Peyer's patch (tissue), 4 donors: ENCODE measurements around the gene PDZD8. TPM values are rescaled to one million over a fixed set of nuclear protein-coding genes. Genes with fewer than 3 reads are reported as not detected.
"Not testable (repeated sequence)": the region's sequence is repeated elsewhere in the genome, so short reads cannot be mapped to it uniquely, and the experiment has no call there.

Experiments
- DNase-seq, 3 donors: peaks; one replicate each; pipeline ENCODE4 v3.0.0-alpha.2; 2017 to 2019
- H3K27ac ChIP-seq, 4 donors: fragments of 200-600 bp; sonication (generic); one replicate each; pipeline ENCODE4 v1.5.1; 2016 to 2019
- H3K27me3 ChIP-seq, 2 donors: fragments of 200-600 bp; sonication (generic); one replicate each; pipeline ENCODE4 v1.5.1; 2019
- H3K36me3 ChIP-seq, 3 donors: fragments of 200-600 bp; sonication (generic); one replicate each; pipeline ENCODE4 v1.5.1; 2016 to 2019
- H3K4me1 ChIP-seq, 4 donors: fragments of 200-600 bp; sonication (generic); one replicate each; pipeline ENCODE4 v1.5.1; 2016 to 2019
- H3K4me3 ChIP-seq, 4 donors: fragments of 200-600 bp; sonication (generic); 1 replicate in 3 of 4; 2 replicates in 1 of 4; pipeline ENCODE4 v1.5.1; 2016 to 2019; ENCODE audit warnings: mild to moderate bottlenecking in 1 of 4
- H3K9me3 ChIP-seq, 4 donors: fragments of 200-600 bp; sonication (generic); one replicate each; pipeline ENCODE4 v1.5.1; 2016 to 2019; ENCODE audit warnings: mild to moderate bottlenecking in 1 of 4
- POLR2A ChIP-seq, 2 donors: fragments of 450-650 bp; IDR thresholded peaks; one replicate each; pipeline ENCODE4 v1.5.1; 2017; ENCODE audit warnings: antibody characterized with exemption in 2 of 2, mild to moderate bottlenecking in 2 of 2, moderate library complexity in 2 of 2
- total RNA-seq, 4 donors: library from RNA; depleted of rRNA; stranded (reverse); fragments of >200 nt; gene quantifications; one replicate each; pipeline ENCODE4 v1.1.0, GENCODE V29; 2016
- TF ChIP-seq, protein P1 (sequence below), 6 experiments: fragments of 450-650 bp in 4 of 6; fragments of 200-600 bp in 2 of 6; sonication (generic) in 1 of 6; IDR thresholded peaks; one replicate each; pipeline ENCODE4 v1.5.1; 2017 to 2019; ENCODE audit warnings: antibody characterized with exemption in 6 of 6, mild to moderate bottlenecking in 3 of 6, moderate library complexity in 1 of 6

Gene PDZD8
- total RNA-seq, 4 donors from 2014 or later, result 50.3 to 91.4 (median 72.0) TPM

DNA sequence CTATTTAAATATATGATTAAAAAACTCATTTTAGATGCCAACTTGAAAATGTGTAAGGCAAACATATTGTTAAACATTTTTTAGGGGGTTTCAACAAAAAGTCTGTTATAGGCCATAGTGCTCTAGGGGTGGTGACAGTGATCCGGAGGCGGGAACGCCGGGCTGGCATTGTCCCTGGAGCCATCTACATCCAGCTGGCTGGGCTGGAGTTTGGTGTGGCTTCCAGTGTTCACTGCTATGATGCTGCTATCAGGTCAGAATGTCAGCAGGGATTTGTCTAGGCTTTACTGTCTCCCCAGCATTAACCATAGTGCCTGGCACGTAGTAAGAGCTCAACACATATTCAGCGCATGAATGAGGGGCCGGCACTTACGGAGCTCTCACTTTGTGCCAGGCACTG, 136.2 kb downstream of the PDZD8 start:
- H3K4me1 ChIP-seq, result peaks cover 0 to 11% (median 0%) of the 10 kb centered on the region in 4 donors
- no peak for TF ChIP-seq POLR2A (IDR thresholded peaks at IDR 0.05)
- TF ChIP-seq, protein P1, sequence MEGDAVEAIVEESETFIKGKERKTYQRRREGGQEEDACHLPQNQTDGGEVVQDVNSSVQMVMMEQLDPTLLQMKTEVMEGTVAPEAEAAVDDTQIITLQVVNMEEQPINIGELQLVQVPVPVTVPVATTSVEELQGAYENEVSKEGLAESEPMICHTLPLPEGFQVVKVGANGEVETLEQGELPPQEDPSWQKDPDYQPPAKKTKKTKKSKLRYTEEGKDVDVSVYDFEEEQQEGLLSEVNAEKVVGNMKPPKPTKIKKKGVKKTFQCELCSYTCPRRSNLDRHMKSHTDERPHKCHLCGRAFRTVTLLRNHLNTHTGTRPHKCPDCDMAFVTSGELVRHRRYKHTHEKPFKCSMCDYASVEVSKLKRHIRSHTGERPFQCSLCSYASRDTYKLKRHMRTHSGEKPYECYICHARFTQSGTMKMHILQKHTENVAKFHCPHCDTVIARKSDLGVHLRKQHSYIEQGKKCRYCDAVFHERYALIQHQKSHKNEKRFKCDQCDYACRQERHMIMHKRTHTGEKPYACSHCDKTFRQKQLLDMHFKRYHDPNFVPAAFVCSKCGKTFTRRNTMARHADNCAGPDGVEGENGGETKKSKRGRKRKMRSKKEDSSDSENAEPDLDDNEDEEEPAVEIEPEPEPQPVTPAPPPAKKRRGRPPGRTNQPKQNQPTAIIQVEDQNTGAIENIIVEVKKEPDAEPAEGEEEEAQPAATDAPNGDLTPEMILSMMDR (IDR thresholded peaks at IDR 0.05), result no peak
- H3K27ac ChIP-seq, result no peak overlapping the region
- peaks cover 0 to 5% (median 0%) of the 10 kb centered on the region in 4 donors for H3K9me3 ChIP-seq
- H3K4me3 ChIP-seq, result no peak overlapping the region
- H3K36me3 ChIP-seq, result no peaks in the 10 kb centered on the region
- DNase-seq, result peak in 1 of 3 donors; percentile 11
- peaks cover 0 to 12% of the 10 kb centered on the region in 2 donors for H3K27me3 ChIP-seq

GRCh38 chr10:117237401-117237991, 137.7 kb downstream of the PDZD8 start:
- no peak overlapping the region for H3K27ac ChIP-seq
- DNase-seq, result peak in 1 of 3 donors; percentile 9
- peaks cover 0 to 12% of the 10 kb centered on the region in 2 donors for H3K27me3 ChIP-seq
- peaks cover 0 to 5% (median 0%) of the 10 kb centered on the region in 4 donors for H3K9me3 ChIP-seq
- H3K4me1 ChIP-seq, result peaks cover 0 to 11% (median 0%) of the 10 kb centered on the region in 4 donors
- TF ChIP-seq POLR2A (IDR thresholded peaks at IDR 0.05), result no peak
- TF ChIP-seq, protein P1 (IDR thresholded peaks at IDR 0.05), result no peak
- no peak overlapping the region for H3K4me3 ChIP-seq
- no peaks in the 10 kb centered on the region for H3K36me3 ChIP-seq

DNA sequence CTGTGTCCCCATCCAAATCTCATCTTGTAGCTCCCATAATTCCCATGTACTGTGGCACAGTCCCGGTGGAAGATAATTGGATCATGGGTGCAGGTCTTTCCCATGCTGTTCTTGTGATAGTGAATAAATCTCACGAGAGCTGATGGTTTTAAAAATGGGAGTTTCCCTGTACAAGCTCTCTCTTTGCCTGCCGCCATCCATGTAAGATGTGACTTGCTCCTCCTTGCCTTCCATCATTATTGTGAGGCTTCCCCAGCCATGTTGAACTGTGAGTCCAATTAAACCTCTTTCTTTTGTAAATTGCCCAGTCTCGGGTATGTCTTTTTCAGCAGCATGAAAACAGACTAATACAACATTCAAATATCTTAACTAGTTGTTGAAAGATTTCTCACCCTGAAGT, 145.1 kb downstream of the PDZD8 start:
- not testable (repeated sequence) for H3K27ac ChIP-seq, H3K9me3 ChIP-seq, DNase-seq, H3K27me3 ChIP-seq, H3K4me3 ChIP-seq, H3K36me3 ChIP-seq, H3K4me1 ChIP-seq

GRCh38 chr10:117228210-117228609, 147.0 kb downstream of the PDZD8 start:
- Histone ChIP-seq H3K27me3 (no peaks in the 10 kb centered on the region), H3K27ac (no peak overlapping the region), H3K4me3 (no peak overlapping the region), H3K9me3 (no peaks in the 10 kb centered on the region), H3K4me1 (no peaks in the 10 kb centered on the region), H3K36me3 (no peaks in the 10 kb centered on the region)
- no peak for TF ChIP-seq POLR2A (IDR thresholded peaks at IDR 0.05)
- TF ChIP-seq, protein P1 (IDR thresholded peaks at IDR 0.05), result no peak
- DNase-seq, result no peak

Other genes starting within 250 kb of the PDZD8 start
- gene VAX1, start 237.2 kb downstream of the PDZD8 start, total RNA-seq, result not detected
- gene KCNK18, start 178.0 kb downstream of the PDZD8 start, total RNA-seq, result not detected
- under 1 TPM; 0.18 to 0.95 (median 0.75) TPM for gene SLC18A2, start 134.3 kb downstream of the PDZD8 start, total RNA-seq
- gene EMX2, start 167.3 kb upstream of the PDZD8 start, total RNA-seq, result not detected